DOHH2 (cell line): Measurements from ENCODE around the gene MALAT1.

ENCODE experiments used
- CTCF ChIP-seq: fragments of 200-600 bp; sonication (generic); IDR thresholded peaks from one replicate; pipeline ENCODE4 v1.5.1; 2014; ENCODE audit warnings: antibody characterized with exemption, mild to moderate bottlenecking, low read depth, low read length; ENCODE audit not compliant: poor library complexity, severe bottlenecking
- EZH2phosphoT487 ChIP-seq: fragments of 200-600 bp; sonication (generic); IDR thresholded peaks from 2 replicates; pipeline ENCODE4 v1.6.1; 2017; ENCODE audit warnings: borderline replicate concordance, mild to moderate bottlenecking, antibody characterized with exemption, low read length, moderate library complexity, mixed read lengths

- TF ChIP-seq CTCF: no peak
- no peak for TF ChIP-seq EZH2phosphoT487
These were observed 8.1 kb downstream of the MALAT1 start for GRCh38 chr11:65506772-65507505.
